K562 (cell line): Measurements from ENCODE around the gene MAD2L1BP. TPM values are rescaled to one million over a fixed set of nuclear protein-coding genes. Genes with fewer than 3 reads are reported as not detected.

Experiments used
- BCOR ChIP-seq: fragments of 450-650 bp; IDR thresholded peaks from 2 replicates; pipeline ENCODE4 v1.6.1; 2016
- CBX1 ChIP-seq: sonication (generic); IDR thresholded peaks from 2 replicates; pipeline ENCODE4 v1.6.1; 2016; ENCODE audit warnings: antibody characterized with exemption, low read depth, mild to moderate bottlenecking
- CBX3 ChIP-seq, 2 experiments: IDR thresholded peaks; 1 replicate in 1 of 2; 2 replicates in 1 of 2; pipeline ENCODE4 v1.6.1; 2012; ENCODE audit warnings: inconsistent platforms in 2 of 2, low read length in 2 of 2, borderline replicate concordance in 1 of 2, control low read depth in 1 of 2
- DACH1 ChIP-seq: fragments of 450-650 bp; IDR thresholded peaks from 2 replicates; pipeline ENCODE4 v1.6.1; 2018; ENCODE audit not compliant: partially characterized antibody
- EP300 ChIP-seq: IDR thresholded peaks from 2 replicates; pipeline ENCODE4 v1.6.1; 2012; ENCODE audit warnings: low read length, improper control_type of control experiment
- FOXP4 ChIP-seq: sonication (generic); formaldehyde crosslinking; IDR thresholded peaks from 2 replicates; pipeline ENCODE4 v1.8.0; 2022; ENCODE audit warnings: mild to moderate bottlenecking, missing genetic modification reagents, borderline replicate concordance
- IRF9 ChIP-seq: fragments of 450-650 bp; IDR thresholded peaks from 2 replicates; pipeline ENCODE4 v1.6.1; 2016; ENCODE audit warnings: missing biosample characterization, missing genetic modification characterization
- MTA2 ChIP-seq: fragments of 450-650 bp; IDR thresholded peaks from 2 replicates; pipeline ENCODE4 v1.6.1; 2016; ENCODE audit warnings: low read depth
- NR2C2 ChIP-seq, 2 experiments: fragments of 200-800 bp in 1 of 2; sonication (Bioruptor generic) in 1 of 2; sonication (generic) in 1 of 2; formaldehyde crosslinking in 1 of 2; IDR thresholded peaks; 2 replicates each; pipeline versions ENCODE4 v1.6.1 to v1.8.0; 2016 to 2022; ENCODE audit warnings: mild to moderate bottlenecking in 1 of 2, missing compliant biosample characterization in 1 of 2, missing genetic modification characterization in 1 of 2, missing genetic modification reagents in 1 of 2
- NR3C1 ChIP-seq: sonication (generic); formaldehyde crosslinking; IDR thresholded peaks from 2 replicates; pipeline ENCODE4 v1.8.1; 2022; ENCODE audit warnings: missing genetic modification reagents
- POLR2H ChIP-seq: IDR thresholded peaks from 2 replicates; pipeline ENCODE4 v1.6.1; 2016; ENCODE audit warnings: missing genetic modification characterization, low read depth, mild to moderate bottlenecking, control low read depth, missing compliant biosample characterization, moderate library complexity
- PRMT5 ChIP-seq: sonication (generic); formaldehyde crosslinking; IDR thresholded peaks from 2 replicates; pipeline ENCODE4 v1.5.0; 2020; ENCODE audit warnings: missing genetic modification reagents
- SRF ChIP-seq, 2 experiments: fragments of 250-450, 450-650 bp in 1 of 2; sonication (Bioruptor Pico) in 1 of 2; sonication (generic) in 1 of 2; formaldehyde crosslinking; IDR thresholded peaks; 2 replicates each; pipeline versions ENCODE4 v1.5.0 to v1.5.1; 2020 to 2022; ENCODE audit warnings: mild to moderate bottlenecking in 1 of 2, missing genetic modification reagents in 1 of 2
- SRSF1 ChIP-seq: fragments of 200-400 bp; formaldehyde crosslinking; IDR thresholded peaks from 2 replicates; pipeline ENCODE4 v1.6.1; 2017; ENCODE audit warnings: mild to moderate bottlenecking, low read depth, low read length, moderate library complexity
- TCF7 ChIP-seq: sonication (generic); IDR thresholded peaks from 2 replicates; pipeline ENCODE4 v1.6.1; 2016; ENCODE audit warnings: antibody characterized with exemption, borderline replicate concordance
- U2AF1 ChIP-seq: fragments of 200-400 bp; formaldehyde crosslinking; optimal IDR thresholded peaks from 2 replicates; pipeline ENCODE3; 2017; ENCODE audit warnings: mild to moderate bottlenecking, low read depth, low read length, moderate library complexity
- XRCC3 ChIP-seq: fragments of 450-650 bp; IDR thresholded peaks from 2 replicates; pipeline ENCODE4 v1.6.1; 2017; ENCODE audit warnings: mild to moderate bottlenecking, moderate library complexity
- ZBTB7A ChIP-seq: IDR thresholded peaks from 2 replicates; pipeline ENCODE4 v1.6.1; 2011; ENCODE audit warnings: low read depth, mild to moderate bottlenecking, low read length, moderate library complexity, borderline replicate concordance; ENCODE audit not compliant: control insufficient read depth
- ZFP36 ChIP-seq: fragments of 150-350 bp; IDR thresholded peaks from 2 replicates; pipeline ENCODE4 v1.6.1; 2018; ENCODE audit warnings: low read length, low read depth; ENCODE audit not compliant: partially characterized antibody
- ZFX ChIP-seq: sonication (generic); formaldehyde crosslinking; IDR thresholded peaks from 2 replicates; pipeline ENCODE4 v1.8.0; 2022; ENCODE audit warnings: mild to moderate bottlenecking, missing genetic modification reagents, moderate library complexity
- ZNF740 ChIP-seq, 3 experiments: fragments of 200-800 bp in 1 of 3; sonication (Bioruptor generic) in 1 of 3; sonication (generic) in 1 of 3; formaldehyde crosslinking in 1 of 3; IDR thresholded peaks; 2 replicates each; pipeline versions ENCODE4 v1.6.1 to v1.8.0; 2016 to 2022; ENCODE audit warnings: mild to moderate bottlenecking in 2 of 3, missing compliant biosample characterization in 2 of 3, missing genetic modification characterization in 2 of 3, missing genetic modification reagents in 1 of 3
- polyA plus RNA-seq, 8 experiments: library from polyadenylated mRNA; depleted of rRNA in 4 of 8; stranded (reverse) in 5 of 8; unstranded in 3 of 8; fragments of >200 nt; fragmentation: Nextera tagmentation in 2 of 8; fragmentation: Illumina TruSeq in 1 of 8; extraction: Ambion mirVana in 2 of 8; extraction: Trizol in 1 of 8; gene quantifications; 2 replicates each; pipeline versions ENCODE4 v1.2.1 to v1.2.3, GENCODE V29; 2011 to 2014; ENCODE audit warnings: inconsistent platforms in 1 of 8, missing spikeins in 1 of 8
- total RNA-seq, 7 experiments: library from RNA; depleted of rRNA in 6 of 7; stranded (reverse); fragments of >200 nt in 6 of 7; fragmentation: Illumina TruSeq in 2 of 7; extraction: Trizol in 2 of 7; gene quantifications; 2 replicates each; pipeline versions ENCODE4 v1.2.1 to v1.2.3, GENCODE V29; 2011 to 2021; ENCODE audit warnings: low replicate concordance in 1 of 7
- TF ChIP-seq, protein P1 (sequence below): fragments of 450-650 bp; IDR thresholded peaks from 2 replicates; pipeline ENCODE4 v1.6.1; 2017; ENCODE audit warnings: mild to moderate bottlenecking, moderate library complexity

The MAD2L1BP gene
- total and polyA plus RNA-seq, 9 of the 15 experiments (the other 6 are each of a cell fraction or from before 2014, with no cell fraction given): 69.7 to 321 (median 111) TPM

DNA sequence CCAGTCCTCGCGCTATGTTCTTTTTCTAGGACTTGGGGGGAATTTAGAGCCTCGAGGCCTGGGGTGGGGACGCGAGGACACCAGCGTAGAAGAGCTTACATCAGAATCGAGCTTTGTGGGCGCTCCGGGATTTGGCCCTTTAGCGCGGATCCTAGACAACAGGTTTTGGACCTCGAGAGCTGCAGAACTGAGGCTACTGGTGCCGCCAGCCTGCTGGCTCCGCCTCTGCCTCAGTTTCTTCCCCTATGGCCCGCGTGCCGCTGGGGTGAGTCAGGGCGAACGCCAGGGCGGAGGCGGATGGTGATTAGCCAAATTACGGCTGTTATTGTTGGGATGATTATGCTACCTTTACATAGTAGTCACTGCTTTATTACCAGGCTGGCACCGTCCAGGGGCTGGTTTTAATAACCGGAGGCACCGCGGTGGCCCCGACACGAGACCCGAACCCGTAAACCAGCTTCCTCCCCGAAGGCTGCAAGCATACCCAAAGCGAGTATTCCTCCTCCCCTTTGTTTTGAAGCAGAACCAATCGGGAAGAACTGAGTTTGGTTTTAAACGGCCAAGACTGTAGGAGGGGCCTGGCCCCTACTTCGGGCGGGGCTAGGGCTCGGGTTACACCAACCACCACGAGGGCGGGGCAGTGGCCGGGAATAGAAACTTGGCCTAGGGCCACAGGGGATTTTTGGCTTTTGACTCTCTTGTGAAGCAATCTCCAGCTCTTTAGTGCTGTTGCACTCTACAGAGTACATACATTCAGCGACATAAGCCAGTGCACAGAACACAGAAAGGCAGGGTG lies 5.9 kb upstream of the MAD2L1BP start (continued):
- TF ChIP-seq ZFX (CRISPR knock-in tag): no peak
- peak in 1 of 2 experiments; percentile 84; a peak in 3 of 4 replicates for TF ChIP-seq SRF (CRISPR knock-in tag; IDR thresholded peaks at IDR 0.05)
- TF ChIP-seq DACH1: no peak
- TF ChIP-seq U2AF1: no peak
- TF ChIP-seq PRMT5: 0 out of 2 replicates have a peak, but pooled peaks have one; percentile 60
- 0 out of 2 replicates have a peak, but pooled peaks have one; percentile 63 for TF ChIP-seq TCF7
- no peak for TF ChIP-seq ZFP36
- TF ChIP-seq, protein P1, sequence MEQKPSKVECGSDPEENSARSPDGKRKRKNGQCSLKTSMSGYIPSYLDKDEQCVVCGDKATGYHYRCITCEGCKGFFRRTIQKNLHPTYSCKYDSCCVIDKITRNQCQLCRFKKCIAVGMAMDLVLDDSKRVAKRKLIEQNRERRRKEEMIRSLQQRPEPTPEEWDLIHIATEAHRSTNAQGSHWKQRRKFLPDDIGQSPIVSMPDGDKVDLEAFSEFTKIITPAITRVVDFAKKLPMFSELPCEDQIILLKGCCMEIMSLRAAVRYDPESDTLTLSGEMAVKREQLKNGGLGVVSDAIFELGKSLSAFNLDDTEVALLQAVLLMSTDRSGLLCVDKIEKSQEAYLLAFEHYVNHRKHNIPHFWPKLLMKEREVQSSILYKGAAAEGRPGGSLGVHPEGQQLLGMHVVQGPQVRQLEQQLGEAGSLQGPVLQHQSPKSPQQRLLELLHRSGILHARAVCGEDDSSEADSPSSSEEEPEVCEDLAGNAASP: no peak
- no peak for TF ChIP-seq FOXP4 (CRISPR knock-in tag)
- peak; percentile 81; the same call in 1 of the 2 replicates for TF ChIP-seq IRF9 (tag)
- peak; percentile 75; the same call in 1 of the 2 replicates for TF ChIP-seq BCOR
- TF ChIP-seq SRSF1: no peak
- TF ChIP-seq CBX3 (IDR thresholded peaks at IDR 0.05; ENCODE audit: borderline replicate concordance in 1 of 2, low read length in 2 of 2): peak in 1 of 2 experiments; percentile 49; a peak in 2 of 3 replicates
- TF ChIP-seq XRCC3: no peak
- peak; percentile 80 for TF ChIP-seq CBX1
- TF ChIP-seq MTA2: 0 out of 2 replicates have a peak, but pooled peaks have one; percentile 10
- no peak for TF ChIP-seq POLR2H
- TF ChIP-seq NR2C2 (CRISPR knock-in tag; IDR thresholded peaks at IDR 0.05): no peak
- no peak for TF ChIP-seq NR2C2 (tag; IDR thresholded peaks at IDR 0.05)
- TF ChIP-seq NR3C1 (CRISPR knock-in tag): no peak
- peak; percentile 80 for TF ChIP-seq ZBTB7A
- TF ChIP-seq ZNF740 (CRISPR knock-in tag; IDR thresholded peaks at IDR 0.05): no peak
- no peak; a peak in 1 of 4 replicates for TF ChIP-seq ZNF740 (tag; IDR thresholded peaks at IDR 0.05)
- TF ChIP-seq EP300: peak; percentile 53; the same call in 1 of the 2 replicates
